Fibroblast of skin of scalp (primary cell): ENCODE data around the gene CHEK2.
"Not testable (repeated sequence)": the region's sequence is repeated elsewhere in the genome, so short reads cannot be mapped to it uniquely, and the experiment has no call there.

Source experiments
- DNase-seq: peaks from one replicate; pipeline ENCODE4 v3.0.0-alpha.2; 2013

Gene CHEK2

GRCh38 chr22:28682966-28683365 lies 58.7 kb downstream of the CHEK2 start:
- DNase-seq, result not testable (repeated sequence)

- not testable (repeated sequence) for DNase-seq
These were observed 60.7 kb downstream of the CHEK2 start for GRCh38 chr22:28680813-28681490.

GRCh38 chr22:28679611-28680287 lies 61.9 kb downstream of the CHEK2 start, which contains the start of gene TTC28:
Gene TTC28, minus strand, starts transcription at chr22:28679840. Its CDS starts 117 bp downstream, at chr22:28679723.
- DNase-seq, result peak; percentile 90

- DNase-seq, result not testable (repeated sequence)
These were observed 62.6 kb downstream of the CHEK2 start for GRCh38 chr22:28678778-28679610.

DNA sequence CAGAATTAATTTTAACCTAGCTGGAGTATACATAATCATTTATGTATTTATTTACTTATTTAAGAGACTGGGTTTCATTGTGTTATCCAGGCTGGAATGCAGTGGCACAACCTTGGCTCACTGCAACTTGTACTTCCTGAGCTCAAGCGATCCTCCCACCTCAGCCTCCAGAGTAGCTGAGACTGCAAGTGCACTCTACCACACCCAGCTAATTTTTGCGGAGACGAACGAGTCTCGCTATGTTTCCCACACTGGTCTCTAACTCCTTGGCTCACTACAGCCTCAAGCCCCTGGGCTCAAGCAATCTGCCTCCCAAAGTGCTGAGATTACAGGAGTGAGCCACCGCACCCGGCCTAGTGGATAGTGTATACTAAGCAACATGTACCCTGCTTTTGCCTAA lies 63.5 kb downstream of the CHEK2 start:
- DNase-seq, result not testable (repeated sequence)

GRCh38 chr22:28674121-28674563 lies 67.5 kb downstream of the CHEK2 start:
- peak; percentile 62 for DNase-seq

DNA sequence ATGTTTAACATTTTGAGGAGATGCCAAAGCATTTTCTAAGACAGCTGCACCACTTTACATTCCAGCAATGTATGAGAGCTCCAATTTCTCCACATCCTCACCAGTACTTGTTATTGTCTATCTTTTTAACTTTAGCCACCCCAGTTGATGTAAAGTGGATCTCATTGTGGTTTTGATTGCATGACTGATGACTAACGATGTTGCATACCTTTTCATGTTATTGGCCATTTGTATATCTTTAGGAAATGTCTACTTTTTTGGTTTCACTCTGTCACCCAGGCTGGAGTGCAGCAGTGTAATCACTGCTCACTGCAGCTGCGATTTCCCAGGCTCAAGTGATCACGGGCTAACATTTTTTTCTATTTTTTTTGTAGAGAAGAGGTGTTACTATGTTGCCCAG lies 70.9 kb downstream of the CHEK2 start:
- no peak for DNase-seq

DNA sequence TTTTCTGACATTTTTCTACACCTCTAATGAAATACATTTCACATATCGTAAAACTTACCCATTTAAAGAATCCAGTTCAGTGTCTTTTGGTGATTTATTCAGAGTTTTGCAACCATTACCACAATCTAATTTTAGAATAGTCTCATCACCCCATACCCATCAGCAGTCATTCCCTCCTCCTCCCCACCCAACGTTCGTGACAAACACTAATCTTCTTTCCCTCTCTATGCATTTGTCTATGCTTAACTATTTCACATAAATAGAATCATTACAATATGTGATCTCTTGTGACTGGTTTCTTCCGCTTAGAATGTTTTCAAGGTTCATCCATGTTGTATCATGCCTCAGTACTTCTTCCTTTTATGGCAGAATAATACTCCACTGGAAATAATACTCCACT lies 71.5 kb downstream of the CHEK2 start:
- DNase-seq, result peak; percentile 70

GRCh38 chr22:28669387-28669786 lies 72.2 kb downstream of the CHEK2 start:
- no peak for DNase-seq

DNA sequence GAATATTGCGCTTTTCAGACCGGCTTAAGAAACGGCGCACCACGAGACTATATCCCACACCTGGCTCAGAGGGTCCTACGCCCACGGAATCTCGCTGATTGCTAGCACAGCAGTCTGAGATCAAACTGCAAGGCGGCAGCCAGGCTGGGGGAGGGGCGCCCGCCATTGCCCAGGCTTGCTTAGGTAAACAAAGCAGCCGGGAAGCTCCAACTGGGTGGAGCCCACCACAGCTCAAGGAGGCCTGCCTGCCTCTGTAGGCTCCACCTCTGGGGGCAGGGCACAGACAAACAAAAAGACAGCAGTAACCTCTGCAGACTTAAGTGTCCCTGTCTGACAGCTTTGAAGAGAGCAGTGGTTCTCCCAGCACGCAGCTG lies 78.1 kb downstream of the CHEK2 start:
- not testable (repeated sequence) for DNase-seq

DNA sequence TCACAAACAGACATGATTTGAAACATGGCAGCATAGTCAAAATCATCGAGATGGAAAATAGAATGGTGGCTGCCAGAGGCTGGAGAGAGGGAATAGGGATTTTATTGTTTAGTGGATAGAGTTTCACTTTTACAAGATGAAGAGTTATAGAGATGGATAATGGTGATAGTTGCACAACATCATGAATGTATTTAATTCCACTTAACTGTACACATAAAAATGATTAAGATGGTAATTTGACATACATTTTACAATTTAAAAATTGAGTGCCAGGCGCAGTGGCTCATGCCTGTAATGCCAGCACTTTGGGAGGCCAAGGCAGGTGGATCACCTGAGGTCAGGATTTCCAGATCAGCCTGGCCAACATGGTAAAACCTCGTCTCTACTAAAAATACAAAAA lies 83.2 kb downstream of the CHEK2 start:
- DNase-seq, result no peak

- DNase-seq, result no peak
These were observed 85.4 kb downstream of the CHEK2 start for GRCh38 chr22:28656181-28656580.

DNA sequence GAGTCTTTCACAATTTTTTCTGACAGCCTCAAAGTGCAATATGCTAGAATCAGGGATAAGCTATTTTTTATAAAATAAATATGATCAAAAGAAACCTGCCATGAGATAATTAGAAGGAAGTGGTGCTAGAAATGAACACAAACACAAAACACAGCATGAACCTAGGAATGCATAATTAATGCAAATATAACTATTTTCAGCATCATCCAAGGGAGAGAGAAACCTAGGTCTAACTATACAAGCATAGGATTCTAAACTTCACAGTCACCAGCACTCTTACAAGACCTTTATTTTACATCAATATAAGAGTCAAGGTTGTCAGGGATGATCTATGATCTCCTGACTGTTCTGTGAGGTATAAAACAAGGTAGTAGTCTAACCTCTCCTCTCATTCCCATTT lies 91.2 kb downstream of the CHEK2 start:
- no peak for DNase-seq

DNA sequence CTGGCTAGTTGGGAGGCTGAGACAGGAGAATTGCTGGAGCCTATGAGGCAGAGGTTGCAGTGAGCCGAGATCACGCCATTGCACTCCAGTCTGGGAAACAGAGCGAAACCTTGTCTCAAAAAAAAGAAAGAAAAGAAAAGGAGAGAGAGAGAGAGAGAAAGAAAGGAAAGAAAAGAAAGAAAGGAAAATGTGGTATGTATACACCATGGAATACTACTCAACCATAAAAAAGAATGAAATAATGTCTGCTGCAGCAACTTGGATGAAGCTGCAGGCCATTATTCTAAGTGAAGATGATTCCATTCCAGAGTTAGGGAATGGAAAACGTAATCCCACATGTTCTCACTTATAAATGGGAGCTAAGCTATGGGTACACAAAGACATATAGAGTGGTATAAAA lies 92.8 kb downstream of the CHEK2 start:
- DNase-seq, result no peak

- peak; percentile 39 for DNase-seq
These were observed 94.4 kb downstream of the CHEK2 start for GRCh38 chr22:28647216-28647615.

- DNase-seq, result no peak
These were observed 102.3 kb downstream of the CHEK2 start for GRCh38 chr22:28639321-28639720.
